Skin of body (tissue), 2 donors: ENCODE data around the gene TEPSIN. TPM values are rescaled to one million over a fixed set of nuclear protein-coding genes. Genes with fewer than 3 reads are reported as not detected.

Experiments
- DNase-seq: peaks from one replicate; lab custom pipeline; 2025; lab: John Stamatoyannopoulos, UW
- total RNA-seq: library from RNA; depleted of rRNA; stranded (reverse); fragments of >200 nt; gene quantifications from one replicate; pipeline ENCODE4 v1.2.3, GENCODE V29; 2014

Gene TEPSIN, protein sequence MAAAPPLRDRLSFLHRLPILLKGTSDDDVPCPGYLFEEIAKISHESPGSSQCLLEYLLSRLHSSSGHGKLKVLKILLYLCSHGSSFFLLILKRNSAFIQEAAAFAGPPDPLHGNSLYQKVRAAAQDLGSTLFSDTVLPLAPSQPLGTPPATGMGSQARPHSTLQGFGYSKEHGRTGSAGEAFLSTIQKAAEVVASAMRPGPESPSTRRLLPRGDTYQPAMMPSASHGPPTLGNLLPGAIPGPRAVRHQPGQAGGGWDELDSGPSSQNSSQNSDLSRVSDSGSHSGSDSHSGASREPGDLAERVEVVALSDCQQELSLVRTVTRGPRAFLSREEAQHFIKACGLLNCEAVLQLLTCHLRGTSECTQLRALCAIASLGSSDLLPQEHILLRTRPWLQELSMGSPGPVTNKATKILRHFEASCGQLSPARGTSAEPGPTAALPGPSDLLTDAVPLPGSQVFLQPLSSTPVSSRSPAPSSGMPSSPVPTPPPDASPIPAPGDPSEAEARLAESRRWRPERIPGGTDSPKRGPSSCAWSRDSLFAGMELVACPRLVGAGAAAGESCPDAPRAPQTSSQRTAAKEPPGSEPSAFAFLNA
- total RNA-seq, result 9.7 TPM

DNA sequence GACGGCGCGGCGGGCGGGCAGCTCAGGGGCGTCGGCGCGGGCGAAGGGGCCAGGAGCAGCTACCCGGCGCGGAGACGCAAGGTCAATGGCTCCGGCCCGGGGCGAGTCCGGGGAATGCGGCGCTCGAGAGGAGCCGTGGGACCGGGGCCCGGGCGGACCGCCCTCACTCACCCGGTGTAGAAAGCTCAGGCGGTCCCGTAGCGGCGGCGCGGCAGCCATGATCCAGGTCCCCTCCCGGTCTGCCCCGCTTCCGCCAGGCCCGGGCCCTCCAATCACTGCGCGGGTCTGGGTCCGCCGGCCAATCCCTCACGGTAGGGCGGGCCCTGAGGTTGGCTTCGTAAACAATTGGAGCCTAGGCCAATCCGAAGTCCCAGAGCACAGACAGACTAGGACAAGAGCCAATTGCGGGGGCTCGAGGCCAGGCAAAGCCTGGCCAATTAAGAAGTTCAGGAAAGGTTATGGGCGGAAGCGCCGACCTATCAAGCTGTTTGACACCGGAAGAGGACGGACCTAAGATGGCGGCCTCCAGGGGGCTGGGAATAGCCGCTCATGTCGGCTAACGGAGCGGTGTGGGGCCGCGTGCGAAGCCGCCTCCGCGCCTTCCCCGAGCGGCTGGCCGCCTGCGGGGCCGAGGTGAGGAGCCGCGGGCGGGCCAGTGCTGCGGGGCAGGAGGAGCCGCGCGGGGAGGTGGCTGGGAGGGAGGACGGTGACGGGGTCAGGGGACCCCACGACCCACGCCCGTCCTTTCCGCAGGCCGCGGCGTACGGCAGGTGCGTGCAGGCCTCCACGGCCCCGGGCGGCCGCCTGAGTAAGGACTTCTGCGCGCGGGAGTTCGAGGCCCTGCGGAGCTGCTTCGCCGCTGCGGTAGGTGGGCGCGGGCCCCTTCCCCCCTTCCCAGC lies at the start of gene TEPSIN, which contains the start of gene NDUFAF8:
TEPSIN (minus strand) TSS at position 241 of the 899 bp plus-strand sequence; CDS start at position 219, 22 bp downstream.
NDUFAF8 (plus strand) TSS at position 504 of the 899 bp plus-strand sequence; CDS start at position 550, 46 bp downstream.
- peak; percentile 99 for DNase-seq

DNA sequence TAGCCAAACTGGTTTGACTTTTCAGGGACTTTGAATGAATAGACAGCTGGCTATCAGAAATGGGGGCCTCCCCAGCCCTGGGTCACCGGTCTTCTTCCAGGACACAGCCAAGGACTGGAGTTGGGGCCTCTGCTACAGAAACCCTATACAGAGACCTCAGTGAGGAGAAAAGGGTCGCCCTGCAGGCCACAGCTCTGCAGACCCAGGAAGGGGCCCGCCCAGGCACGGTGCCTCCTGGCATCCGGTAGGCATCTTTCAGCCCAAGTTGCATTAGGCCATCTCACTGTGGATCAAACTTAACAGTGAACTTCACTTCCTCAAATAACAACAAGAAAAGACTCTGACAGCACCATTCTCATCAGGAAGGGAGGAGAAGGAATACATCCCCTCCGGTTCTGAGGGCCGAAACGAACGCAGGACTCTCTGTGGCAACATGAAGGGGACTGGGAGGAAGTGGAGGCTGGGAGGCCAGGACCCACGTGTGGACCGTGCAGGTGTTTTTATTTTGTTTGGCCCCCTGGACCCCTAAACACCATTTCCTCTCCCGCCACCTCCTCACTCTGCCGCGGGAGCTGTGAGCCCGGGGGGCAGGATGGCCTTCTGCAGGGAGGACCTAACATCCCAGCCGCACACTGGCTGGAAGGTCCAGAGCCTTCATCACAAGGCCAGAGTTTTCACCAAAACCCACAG lies 49.0 kb upstream of the TEPSIN start:
- no peak for DNase-seq

DNA sequence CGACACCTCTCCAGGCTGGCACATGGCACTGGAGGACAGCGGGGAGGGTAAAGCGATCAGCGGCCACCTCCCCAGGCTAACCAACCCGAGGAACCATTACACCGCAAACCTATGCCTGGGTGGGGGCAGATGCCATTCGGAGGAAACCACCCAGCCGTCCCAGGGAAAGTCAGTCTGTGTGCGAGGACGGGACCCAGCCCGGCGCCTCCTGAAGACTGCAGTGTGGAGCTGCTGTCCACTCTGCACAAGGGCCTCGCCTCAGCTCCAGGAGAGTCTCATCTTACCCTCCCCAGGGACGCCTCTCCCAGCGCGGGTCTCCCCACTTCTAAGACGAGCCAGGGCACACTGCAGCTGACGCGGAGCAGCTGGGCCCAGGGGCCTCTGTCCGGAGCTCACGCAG lies 48.3 kb upstream of the TEPSIN start:
- DNase-seq, result no peak

DNA sequence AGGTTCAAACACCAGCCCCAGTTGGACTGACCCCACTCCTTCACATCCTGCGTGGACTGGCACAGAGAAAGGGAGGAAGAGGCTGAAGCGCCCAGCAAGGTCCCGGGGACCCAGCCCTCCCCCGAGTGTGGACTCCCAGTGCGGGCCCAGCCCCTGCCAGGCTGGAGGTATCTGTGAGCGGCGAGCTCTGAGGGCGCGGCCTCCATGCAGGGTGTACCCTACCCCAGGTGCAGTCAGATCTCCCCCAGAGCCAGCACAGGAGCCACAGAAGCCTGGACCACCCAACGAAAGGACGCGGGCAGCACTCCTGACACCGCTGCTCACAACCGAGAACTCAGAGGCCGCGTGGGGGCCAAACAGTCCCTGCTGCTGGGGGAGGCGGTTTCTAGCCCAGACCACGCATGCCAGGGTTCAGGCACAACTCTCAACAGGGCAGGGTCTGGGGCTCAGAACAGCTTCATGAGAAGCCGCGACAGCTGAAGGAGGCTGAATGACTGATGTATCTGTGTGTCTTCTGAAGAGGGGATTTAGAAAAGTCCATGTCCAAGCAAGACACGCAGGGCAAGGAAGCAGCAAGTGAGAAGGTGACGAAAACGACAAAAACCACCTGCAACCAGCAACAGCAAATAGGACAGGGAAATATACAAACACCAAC lies 47.8 kb upstream of the TEPSIN start:
- DNase-seq, result no peak

DNA sequence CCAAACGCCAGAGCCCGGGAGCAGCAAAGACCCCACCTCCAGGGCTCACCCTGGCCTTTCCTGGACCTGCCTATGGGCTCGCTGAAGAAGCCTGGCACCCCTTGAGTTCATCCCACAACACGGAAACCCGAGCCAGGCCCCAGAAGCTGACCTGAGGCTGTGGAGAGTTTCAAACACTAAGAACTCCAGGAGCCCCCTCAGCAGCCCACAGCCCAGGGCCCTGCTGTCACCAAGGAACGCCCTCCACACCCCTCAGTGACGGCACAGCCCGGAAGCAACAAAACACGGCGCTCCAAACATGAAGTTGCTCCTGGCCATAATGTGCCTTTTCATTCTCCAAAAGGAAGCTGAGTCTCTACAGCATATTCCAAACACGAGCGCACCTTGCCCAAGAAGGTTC lies 47.0 kb upstream of the TEPSIN start:
- no peak for DNase-seq

DNA sequence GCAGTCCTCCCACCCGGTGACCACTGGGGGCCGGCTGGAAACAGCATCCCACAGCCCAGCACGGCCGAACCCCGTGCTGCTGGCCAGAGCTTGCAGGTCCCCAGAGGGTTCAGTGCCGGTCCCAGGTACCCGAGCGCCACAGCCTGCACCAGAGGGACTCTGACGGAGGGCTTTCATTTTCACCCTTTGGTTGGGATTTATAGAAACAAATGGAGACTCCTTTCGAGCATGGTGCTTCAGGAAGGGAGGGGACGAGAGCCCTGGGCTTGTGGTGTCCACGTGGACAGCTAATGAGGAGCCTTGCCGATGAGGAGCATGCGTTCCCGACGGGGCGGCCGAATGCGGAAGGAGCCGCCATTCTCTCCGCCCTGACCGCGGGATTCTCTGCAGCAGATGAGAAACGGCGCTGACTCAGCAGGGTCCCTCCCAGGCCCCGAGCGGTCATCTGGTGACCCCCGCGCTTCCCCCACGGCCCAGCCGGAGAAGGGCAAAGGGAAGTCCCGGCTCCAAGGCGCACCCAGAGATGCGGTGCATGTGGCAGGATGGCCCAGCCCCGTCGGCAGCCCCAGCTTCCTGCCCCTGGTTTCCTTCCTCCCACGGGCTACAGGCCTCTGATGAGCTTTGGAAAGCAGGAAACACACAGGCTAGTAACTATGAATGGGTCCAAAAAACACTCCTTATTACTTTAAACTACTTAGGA lies 46.5 kb upstream of the TEPSIN start:
- DNase-seq, result peak; percentile 55

DNA sequence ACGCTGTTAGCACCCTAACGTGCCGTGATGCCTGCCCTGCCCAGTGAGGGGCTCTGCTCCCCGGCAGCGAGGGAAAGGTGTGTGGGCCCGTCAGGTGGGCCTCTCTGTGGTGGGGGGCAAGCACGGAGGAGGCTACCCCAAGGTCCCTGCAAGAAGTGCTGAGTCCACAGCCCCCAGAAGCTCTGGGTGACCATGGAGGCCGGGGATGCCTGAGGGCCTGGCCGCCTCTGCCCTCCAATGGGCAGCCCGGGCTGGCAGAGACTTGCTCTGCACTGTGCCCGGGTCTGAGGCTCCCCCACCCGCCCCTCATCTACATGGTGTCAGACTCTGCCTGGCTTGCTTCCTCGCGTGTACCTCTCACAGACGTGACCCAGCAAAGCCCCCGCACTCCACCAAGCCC lies 44.0 kb upstream of the TEPSIN start:
- no peak for DNase-seq

DNA sequence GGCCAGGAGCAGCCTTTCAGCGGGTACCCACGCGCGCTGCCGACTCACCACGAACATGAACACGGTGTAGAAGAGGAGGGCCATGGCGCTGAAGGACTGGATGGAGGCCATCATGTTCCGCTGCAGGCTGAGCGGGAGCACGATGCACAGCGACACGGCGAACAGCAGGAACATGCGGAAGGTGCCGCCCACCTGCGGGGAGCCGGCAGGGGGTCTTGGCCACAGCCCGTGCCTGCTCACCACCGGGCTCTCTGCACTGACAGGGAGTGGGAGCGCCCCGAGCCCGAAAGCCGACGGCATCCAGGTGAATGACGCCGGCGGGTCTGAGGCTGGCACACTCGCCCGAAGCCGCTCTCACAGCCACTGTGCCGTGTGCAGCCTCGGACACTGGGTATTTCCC lies 43.3 kb upstream of the TEPSIN start:
- no peak for DNase-seq

DNA sequence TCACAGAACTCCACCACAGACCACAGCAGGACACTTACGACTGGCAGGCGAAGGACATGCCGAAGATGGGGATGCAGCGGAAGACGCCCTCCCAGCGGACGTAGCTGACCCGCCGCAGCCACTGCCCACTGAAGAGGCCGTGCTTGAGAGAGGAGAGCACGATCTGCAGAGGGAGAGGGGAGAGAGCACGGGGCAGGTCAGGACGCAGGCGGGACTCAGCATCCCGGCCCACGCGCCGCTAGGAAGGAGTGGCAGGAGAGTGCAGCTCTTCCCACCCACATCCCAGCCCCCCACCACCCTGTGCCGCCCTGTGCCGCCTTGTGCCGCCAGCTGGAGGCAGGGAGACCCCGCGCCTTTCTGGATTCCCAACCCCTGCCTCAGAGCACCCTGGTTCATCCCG lies 41.7 kb upstream of the TEPSIN start:
- no peak for DNase-seq

DNA sequence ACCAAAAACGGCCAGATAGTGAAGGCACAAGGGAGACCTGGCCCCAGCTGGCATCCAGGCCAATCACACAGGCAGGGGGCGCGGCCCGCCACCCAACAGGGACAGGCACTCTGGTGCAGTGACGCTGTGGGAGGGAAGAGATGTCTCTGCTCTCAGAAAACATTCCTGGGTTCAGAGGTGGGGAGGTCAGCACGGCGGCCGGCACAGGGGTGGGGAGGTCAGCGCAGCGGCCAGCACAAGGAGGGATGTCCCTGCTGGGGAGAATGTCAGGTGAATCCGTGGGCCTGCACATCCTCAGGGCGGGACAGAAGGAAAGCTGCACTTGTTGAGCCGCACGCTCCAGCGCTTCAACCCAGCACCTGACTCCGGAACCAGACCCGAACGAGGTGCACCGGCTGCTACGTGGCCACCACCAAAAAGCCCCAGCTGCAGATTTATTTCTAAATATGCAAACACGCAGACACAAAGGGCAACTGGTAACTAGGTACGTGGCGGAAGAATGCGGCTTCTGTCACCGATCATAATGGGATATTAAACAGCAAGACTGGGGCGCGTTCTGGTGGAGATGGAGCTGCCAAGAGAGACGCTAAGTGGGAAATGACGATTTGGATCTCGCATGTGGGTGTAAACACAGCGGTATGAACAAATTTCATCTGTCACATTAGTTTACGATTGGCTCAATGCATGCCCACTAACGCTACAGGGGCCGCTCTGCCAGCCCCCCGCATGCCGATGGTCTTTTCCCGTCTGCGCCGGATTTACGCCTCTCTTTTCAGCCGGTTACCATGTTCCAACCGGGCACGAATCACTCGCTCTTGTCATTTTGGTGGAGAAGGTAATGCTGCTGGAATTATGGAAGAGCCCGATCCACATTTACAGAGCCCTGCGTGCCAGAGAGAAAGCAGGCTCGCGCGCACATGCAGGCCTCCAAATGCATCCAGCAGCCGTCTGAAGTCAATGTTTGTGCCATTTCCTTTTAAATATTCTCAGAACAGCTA lies 40.7 kb upstream of the TEPSIN start:
- DNase-seq, result no peak

DNA sequence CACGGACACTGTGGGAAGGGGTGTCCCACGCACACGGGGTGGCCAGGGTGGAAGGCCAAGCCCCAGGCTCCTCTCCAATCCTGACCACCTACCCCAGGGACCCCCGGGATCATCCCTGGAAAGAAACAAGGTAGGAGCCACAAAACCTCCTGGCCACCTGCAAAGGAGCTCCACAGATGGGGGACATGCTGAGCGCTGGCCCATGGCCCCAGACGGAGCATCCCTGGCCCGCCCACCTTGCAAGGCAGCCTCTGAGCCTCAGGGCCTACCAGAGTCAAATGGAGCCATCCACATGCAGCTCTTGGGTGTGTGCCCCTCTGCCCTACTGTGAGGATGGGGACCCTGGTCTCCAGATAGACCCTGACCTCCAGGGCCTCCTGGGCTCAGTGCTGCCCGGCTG lies 40.0 kb upstream of the TEPSIN start:
- no peak for DNase-seq

DNA sequence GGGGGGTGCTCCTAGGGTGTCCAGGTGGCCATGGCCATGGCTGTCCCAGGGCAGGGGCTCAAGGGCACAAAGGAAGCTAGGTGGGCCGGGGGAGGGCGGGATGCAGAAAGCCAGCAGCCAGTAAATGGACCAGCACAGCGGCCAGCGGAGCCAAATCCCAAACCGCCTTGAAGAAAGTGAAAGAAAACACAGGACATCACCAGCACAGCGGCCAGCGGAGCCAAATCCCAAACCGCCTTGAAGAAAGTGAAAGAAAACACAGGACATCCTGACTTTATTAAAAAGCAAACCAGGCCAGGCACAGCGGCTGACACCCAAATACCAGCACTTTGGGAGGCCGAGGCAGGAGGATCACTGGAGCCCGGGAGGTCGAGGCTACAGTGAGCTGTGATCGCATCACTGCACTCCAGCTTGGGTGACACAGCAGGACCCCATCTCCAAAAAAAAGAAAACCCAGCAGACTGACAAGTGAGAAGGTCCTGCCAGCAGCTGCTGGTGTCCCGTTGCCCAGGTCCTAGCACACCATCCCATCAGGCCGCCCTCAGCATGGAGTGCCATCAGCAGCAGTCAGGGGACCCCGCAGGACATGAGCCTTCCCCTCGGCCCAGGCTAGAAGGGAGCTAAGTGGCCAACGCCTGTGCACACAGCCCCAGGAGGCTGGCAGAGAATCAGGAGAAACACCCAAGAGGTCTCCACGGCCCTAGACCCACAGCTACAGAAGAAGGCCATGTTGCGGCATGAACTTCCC lies 39.3 kb upstream of the TEPSIN start:
- no peak for DNase-seq

DNA sequence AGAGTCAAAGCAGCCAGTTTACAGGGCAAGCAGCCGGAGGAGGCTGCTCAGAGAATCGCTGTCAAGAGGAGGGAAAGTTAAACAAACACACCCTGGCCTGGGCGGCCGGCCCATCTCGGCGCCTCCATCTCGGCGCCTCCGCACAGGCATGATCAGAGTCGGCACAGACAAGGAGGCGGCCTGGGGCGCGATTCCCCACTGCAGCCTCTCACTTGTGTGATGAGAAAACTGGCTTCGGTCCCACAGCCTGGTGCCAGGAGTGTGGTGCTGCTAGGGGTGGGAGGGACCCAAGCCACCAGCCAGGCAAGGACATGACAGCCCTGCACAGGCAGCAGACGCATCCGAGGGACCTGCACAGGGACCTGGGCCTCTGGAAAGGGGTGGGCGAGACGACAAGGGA lies 38.6 kb upstream of the TEPSIN start:
- DNase-seq, result no peak

DNA sequence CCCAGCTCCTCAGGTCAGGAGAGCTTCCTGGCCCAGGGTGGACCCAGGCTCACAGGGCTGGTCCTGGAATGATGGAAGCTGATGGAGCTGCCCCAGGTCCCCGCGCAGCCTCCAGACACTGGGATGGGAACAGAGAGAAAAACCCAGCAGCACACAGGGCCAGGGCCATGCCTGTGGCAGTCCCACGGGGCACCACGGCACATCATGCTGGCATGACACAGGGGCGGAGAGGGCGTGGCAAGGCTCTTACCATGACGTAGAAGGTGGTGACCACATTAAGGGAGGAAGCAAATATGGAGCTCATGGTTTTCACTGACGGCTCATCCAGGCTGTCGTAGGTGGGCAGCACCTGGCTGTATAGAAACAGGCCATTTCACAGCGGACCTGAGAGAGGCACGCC lies 37.9 kb upstream of the TEPSIN start:
- DNase-seq, result no peak

DNA sequence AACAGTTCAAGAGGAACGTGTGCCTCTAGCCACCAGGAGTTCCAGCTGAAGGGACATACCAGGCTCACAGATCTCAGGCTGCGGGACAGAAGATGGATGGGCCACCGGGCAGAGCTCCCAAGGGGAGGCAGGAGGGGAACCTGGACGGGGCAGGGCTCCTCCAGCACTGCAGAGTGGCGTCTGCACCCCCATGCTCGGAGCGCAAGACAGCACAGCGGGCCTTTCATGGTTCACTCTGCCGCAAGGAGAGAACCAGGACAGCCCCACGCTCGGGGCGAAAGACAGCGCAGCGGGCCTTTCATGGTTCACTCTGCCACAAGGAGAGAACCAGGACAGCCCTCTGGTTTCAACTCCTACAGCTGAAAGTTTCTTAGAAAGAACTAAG lies 35.6 kb upstream of the TEPSIN start:
- no peak for DNase-seq

DNA sequence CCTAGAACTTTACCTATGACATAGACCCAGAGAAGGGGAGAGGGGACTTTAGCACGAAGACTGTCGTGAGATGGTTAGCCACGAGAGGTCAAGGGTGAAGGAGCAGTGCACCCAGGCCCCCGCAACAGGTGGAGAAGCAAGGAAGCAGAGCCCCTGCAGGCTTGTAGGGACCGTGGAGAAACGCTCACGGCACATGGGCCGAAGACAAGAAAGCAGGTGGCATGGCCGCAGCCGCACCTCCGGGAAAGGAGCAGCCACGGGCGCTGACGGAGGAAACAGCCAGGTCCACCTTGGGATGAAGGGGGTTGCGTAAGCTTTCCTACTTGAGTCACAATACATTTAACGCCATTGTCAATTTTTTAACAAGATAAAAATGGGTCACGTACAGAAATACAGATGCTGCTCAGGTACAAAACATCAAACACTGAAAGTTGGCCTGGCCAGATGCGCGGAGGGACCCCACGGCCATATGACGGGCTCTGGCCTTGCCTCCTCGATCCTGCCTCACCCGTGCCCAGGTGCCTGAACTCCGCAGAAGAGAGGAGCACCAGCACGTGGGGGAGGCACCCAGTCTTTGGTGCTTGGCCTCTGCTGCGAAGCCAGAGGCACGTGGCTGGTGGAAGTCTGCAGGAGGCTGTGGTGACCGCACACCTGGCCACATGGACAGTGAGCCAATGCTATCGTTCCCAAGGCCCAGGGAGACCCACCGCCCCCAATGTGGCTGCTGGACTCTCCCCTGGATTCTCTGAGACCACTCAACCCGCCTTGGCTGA lies 35.0 kb upstream of the TEPSIN start:
- DNase-seq, result no peak

DNA sequence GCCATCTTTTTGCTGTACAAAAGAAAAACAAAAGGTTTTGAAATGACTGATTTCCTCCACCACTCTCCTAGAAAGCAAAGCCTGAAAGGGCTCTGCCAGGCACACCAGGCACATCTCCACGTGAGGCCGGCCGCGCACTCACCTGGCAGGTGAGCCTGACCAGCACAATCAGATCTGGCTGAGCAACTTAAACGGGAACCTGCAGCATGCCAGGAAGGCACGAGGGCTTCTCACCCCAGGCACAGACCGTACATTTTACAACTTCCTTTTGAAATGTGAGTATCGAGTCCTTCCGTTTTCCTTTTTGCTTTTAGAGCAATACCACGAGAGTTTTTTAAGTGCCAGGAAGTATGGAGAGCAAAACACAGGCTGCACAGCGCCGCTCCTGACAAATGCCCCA lies 33.8 kb upstream of the TEPSIN start:
- no peak for DNase-seq

DNA sequence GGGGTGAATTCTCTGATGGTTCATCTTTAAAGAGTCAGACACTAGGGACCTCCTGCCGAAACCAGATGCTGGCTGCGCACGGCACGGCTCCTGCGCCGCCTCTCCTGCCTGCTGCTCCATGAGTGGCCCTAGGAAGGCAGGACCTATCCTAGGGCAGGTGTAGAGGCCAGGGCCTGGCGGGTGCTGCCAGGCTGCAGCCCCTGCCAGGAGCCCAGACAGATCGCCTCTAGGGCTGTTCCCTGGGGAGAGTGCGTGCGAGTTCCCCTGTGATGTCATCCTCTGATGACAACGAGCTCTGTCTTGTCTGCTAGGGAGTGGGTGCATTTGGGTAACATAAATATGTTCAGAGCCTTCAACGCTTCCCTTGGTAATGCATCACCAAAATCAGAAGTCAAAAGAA lies 32.4 kb upstream of the TEPSIN start:
- no peak for DNase-seq
